OCI-LY7 (cell line): ENCODE data around the gene MYOZ2. TPM values are rescaled to one million over a fixed set of nuclear protein-coding genes. Genes with fewer than 3 reads are reported as not detected.

ENCODE experiments used
- BruUV-seq: library from RNA; stranded (reverse); fragments of 400-500 nt; replicated peaks from 2 replicates; lab custom pipeline; 2021; lab: Mats Ljungman, UMichigan
- CTCF ChIA-PET: fragments of 300-600 bp; sonication (Branson Sonifier 250); formaldehyde crosslinking; loops from one replicate; lab custom pipeline; 2022; ENCODE audit warnings: antibody characterized with exemption; ENCODE audit not compliant: unreplicated experiment; lab: Charles Lee
- POLR2A ChIA-PET: fragments of 300-600 bp; sonication (Branson Sonifier 250); formaldehyde crosslinking; loops from one replicate; lab custom pipeline; 2022; ENCODE audit warnings: antibody characterized with exemption; lab: Charles Lee
- DNase-seq: peaks from one replicate; pipeline ENCODE4 v3.0.0-alpha.2; 2015; ENCODE audit warnings: low spot score
- H2AFZ ChIP-seq: fragments of 200-600 bp; sonication (generic), shearing (Covaris generic); 2 replicates; pipeline ENCODE4 v1.6.1; 2014; ENCODE audit warnings: mild to moderate bottlenecking, antibody characterized with exemption, low read length, moderate library complexity
- H3K27ac ChIP-seq: fragments of 200-600 bp; sonication (generic); 2 replicates; pipeline ENCODE4 v1.5.1; 2014; ENCODE audit warnings: mixed run types, low read depth, mild to moderate bottlenecking, moderate library complexity, low read length, inconsistent platforms; ENCODE audit not compliant: poor library complexity, severe bottlenecking
- H3K36me3 ChIP-seq: fragments of 200-600 bp; sonication (generic); 2 replicates; pipeline ENCODE4 v1.6.1; 2014; ENCODE audit warnings: mild to moderate bottlenecking, antibody characterized with exemption, low read length, moderate library complexity, mixed read lengths; ENCODE audit not compliant: insufficient read depth
- H3K4me1 ChIP-seq: fragments of 200-600 bp; sonication (generic); 2 replicates; pipeline ENCODE4 v1.5.1; 2014; ENCODE audit warnings: mild to moderate bottlenecking, low read length; ENCODE audit not compliant: insufficient read depth, poor library complexity, severe bottlenecking
- H3K4me2 ChIP-seq: fragments of 200-600 bp; sonication (generic); 2 replicates; pipeline ENCODE4 v1.6.1; 2014; ENCODE audit warnings: mild to moderate bottlenecking, low read length
- H3K4me3 ChIP-seq: fragments of 200-600 bp; sonication (generic); 2 replicates; pipeline ENCODE4 v1.5.1; 2014; ENCODE audit warnings: mild to moderate bottlenecking, low read depth, low read length; ENCODE audit not compliant: poor library complexity, severe bottlenecking
- H3K79me2 ChIP-seq: fragments of 200-600 bp; sonication (generic); 2 replicates; pipeline ENCODE4 v1.6.1; 2016; ENCODE audit warnings: low read depth, mild to moderate bottlenecking, low read length, moderate library complexity, mixed read lengths; ENCODE audit not compliant: insufficient read depth
- H3K9me2 ChIP-seq: fragments of 200-600 bp; sonication (generic); 2 replicates; pipeline ENCODE4 v1.6.1; 2016; ENCODE audit warnings: mild to moderate bottlenecking, low read length, mixed read lengths; ENCODE audit not compliant: insufficient read depth
- H3K9me3 ChIP-seq: fragments of 200-600 bp; sonication (generic); 2 replicates; pipeline ENCODE4 v1.6.1; 2014; ENCODE audit warnings: mild to moderate bottlenecking, mixed run types, low read length, mixed read lengths
- H4K20me1 ChIP-seq: fragments of 200-600 bp; sonication (generic); 2 replicates; pipeline ENCODE4 v1.6.1; 2014; ENCODE audit warnings: mild to moderate bottlenecking, antibody characterized with exemption, low read length, moderate library complexity, mixed read lengths; ENCODE audit not compliant: insufficient read depth
- EZH2phosphoT487 ChIP-seq: fragments of 200-600 bp; sonication (generic); IDR thresholded peaks from 2 replicates; pipeline ENCODE4 v1.6.1; 2018; ENCODE audit warnings: low read depth, borderline replicate concordance, mild to moderate bottlenecking, mixed run types, antibody characterized with exemption, low read length, moderate library complexity, mixed read lengths
- intact Hi-C: fragments of 100-400 bp; cut with micrococcal nuclease; formaldehyde crosslinking; loops from one replicate; pipeline ENCODE4 v1.10.0; 2022; ENCODE audit not compliant: unreplicated experiment
- total RNA-seq, 2 experiments: library from RNA; depleted of rRNA in 1 of 2; stranded (reverse); fragments of >200 nt in 1 of 2; shearing (Covaris generic) in 1 of 2; gene quantifications; 2 replicates each; pipeline ENCODE4 v1.2.3, GENCODE V29; 2014 to 2022
- TF ChIP-seq, protein P1 (sequence below): fragments of 200-600 bp; sonication (generic); conservative IDR thresholded peaks from 2 replicates; pipeline ENCODE4 v1.5.1; 2014; ENCODE audit warnings: mild to moderate bottlenecking, antibody characterized with exemption, low read length, moderate library complexity, mixed read lengths

MYOZ2 gene
- total RNA-seq, 2 experiments from 2014 or later = not detected

- Histone ChIP-seq H3K79me2 (no peaks in the 10 kb centered on the region), H3K36me3 (no peaks in the 10 kb centered on the region), H3K27ac (no peak overlapping the region), H3K4me2 (no peak overlapping the region), H3K4me1 (no peaks in the 10 kb centered on the region), H2AFZ (no peak overlapping the region), H4K20me1 (no peaks in the 10 kb centered on the region), H3K9me2 (no peaks in the 10 kb centered on the region), H3K4me3 (no peak overlapping the region), H3K9me3 (no peaks in the 10 kb centered on the region)
- DNase-seq = no peak
- no peak for TF ChIP-seq EZH2phosphoT487
- TF ChIP-seq, protein P1, sequence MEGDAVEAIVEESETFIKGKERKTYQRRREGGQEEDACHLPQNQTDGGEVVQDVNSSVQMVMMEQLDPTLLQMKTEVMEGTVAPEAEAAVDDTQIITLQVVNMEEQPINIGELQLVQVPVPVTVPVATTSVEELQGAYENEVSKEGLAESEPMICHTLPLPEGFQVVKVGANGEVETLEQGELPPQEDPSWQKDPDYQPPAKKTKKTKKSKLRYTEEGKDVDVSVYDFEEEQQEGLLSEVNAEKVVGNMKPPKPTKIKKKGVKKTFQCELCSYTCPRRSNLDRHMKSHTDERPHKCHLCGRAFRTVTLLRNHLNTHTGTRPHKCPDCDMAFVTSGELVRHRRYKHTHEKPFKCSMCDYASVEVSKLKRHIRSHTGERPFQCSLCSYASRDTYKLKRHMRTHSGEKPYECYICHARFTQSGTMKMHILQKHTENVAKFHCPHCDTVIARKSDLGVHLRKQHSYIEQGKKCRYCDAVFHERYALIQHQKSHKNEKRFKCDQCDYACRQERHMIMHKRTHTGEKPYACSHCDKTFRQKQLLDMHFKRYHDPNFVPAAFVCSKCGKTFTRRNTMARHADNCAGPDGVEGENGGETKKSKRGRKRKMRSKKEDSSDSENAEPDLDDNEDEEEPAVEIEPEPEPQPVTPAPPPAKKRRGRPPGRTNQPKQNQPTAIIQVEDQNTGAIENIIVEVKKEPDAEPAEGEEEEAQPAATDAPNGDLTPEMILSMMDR = no peak
- POLR2A ChIA-PET = interaction anchor here (1.5 kb wide), 1 partner anchor 8 kb away, joined by 8 read pairs; no protein-coding TSS in a partner anchor
- intact Hi-C loops = no loop called here
- CTCF ChIA-PET = no interaction called here
- BruUV-seq = no TSS peak
Measured at GRCh38 chr4:119131164-119131563, 4.5 kb upstream of the MYOZ2 start.

DNA sequence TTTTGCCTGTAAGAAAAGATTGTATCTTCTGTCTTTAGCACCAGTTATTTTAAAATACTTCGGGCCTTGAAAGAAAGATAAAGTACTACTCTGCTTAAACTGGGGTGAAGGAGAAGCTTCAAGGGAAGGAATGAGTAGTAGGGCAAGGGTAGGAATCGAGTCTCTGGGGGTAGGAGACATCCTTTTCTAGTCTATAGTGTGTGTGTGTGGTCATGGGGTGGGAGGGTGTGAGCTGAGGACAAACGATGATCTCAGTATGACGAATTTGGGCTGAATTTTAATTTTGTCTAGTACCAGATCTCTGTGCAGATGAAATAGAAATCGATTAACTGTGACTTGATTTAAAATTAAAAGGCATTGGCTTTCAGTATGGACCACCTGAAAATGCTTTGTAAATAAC, 3.3 kb upstream of the MYOZ2 start:
- no peak for DNase-seq
- intact Hi-C loops = no loop called here
- H3K4me2 ChIP-seq = no peak overlapping the region
- no peaks in the 10 kb centered on the region for H3K36me3 ChIP-seq
- H3K9me2 ChIP-seq = no peaks in the 10 kb centered on the region
- no peaks in the 10 kb centered on the region for H3K9me3 ChIP-seq
- H4K20me1 ChIP-seq = no peaks in the 10 kb centered on the region
- no peak overlapping the region for H3K27ac ChIP-seq
- no peaks in the 10 kb centered on the region for H3K4me1 ChIP-seq
- ChIA-PET POLR2A (no interaction called here), CTCF (interaction anchor here (0.5 kb wide), 1 partner anchor 17 kb away, joined by 3 read pairs; no protein-coding TSS in a partner anchor)
- BruUV-seq = no TSS peak
- no peak overlapping the region for H2AFZ ChIP-seq
- TF ChIP-seq, protein P1 = no peak
- no peak for TF ChIP-seq EZH2phosphoT487
- no peaks in the 10 kb centered on the region for H3K79me2 ChIP-seq
- no peak overlapping the region for H3K4me3 ChIP-seq

DNA sequence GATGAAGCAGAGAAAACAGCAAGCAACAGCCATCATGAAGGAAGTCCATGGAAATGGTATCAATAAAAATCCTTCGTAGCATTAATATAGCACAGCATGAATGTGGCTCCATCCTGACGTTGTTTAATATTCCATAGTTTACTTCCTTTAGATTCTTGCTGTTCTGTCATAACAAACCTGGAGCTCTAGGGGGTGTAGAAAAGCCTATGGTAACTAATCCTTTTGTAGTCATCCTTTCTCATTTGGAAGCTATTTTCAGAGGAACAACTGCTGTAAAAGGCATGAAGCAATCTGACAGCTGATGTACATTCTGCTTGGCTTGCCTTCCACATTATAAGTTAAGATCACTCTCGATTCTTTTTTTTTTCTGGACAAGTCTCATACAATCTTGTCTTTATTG, 914 bp downstream of the MYOZ2 start:
- ChIA-PET CTCF (no interaction called here), POLR2A (no interaction called here)
- H3K4me1 ChIP-seq = peaks cover 22% of the 10 kb centered on the region
- no TSS peak for BruUV-seq
- no peaks in the 10 kb centered on the region for H3K9me2 ChIP-seq
- intact Hi-C loops = no loop called here
- H3K27ac ChIP-seq = no peak overlapping the region
- no peak overlapping the region for H3K4me2 ChIP-seq
- no peak for TF ChIP-seq EZH2phosphoT487
- TF ChIP-seq, protein P1 = no peak
- no peaks in the 10 kb centered on the region for H4K20me1 ChIP-seq
- H2AFZ ChIP-seq = no peak overlapping the region
- H3K9me3 ChIP-seq = no peaks in the 10 kb centered on the region
- H3K4me3 ChIP-seq = no peak overlapping the region
- H3K79me2 ChIP-seq = no peaks in the 10 kb centered on the region
- H3K36me3 ChIP-seq = no peaks in the 10 kb centered on the region
- no peak for DNase-seq
